ENCODE results near the gene ZNF30. TPM values are rescaled to one million over a fixed set of nuclear protein-coding genes. Genes with fewer than 3 reads are reported as not detected.

The ZNF30 gene
- 1 to 10 TPM in 3 of 4 donors, under 1 TPM in 1; 0.53 to 2.1 (median 1.8) TPM for total RNA-seq

- WGBS, 2 donors: 0 to 1% methylated on average over 47 to 49 of the region's 53 CpGs
- intact Hi-C loops (cut with DNase I; ENCODE audit: low total_unique reads): no loop called here
- DNase-seq (ENCODE audit: low spot score in 2 of 2): peak; percentile 75 to 97
- TF ChIP-seq CTCF (IDR thresholded peaks at IDR 0.05) (no peak), POLR2A (IDR thresholded peaks at IDR 0.05) (no peak)
- peak within 1 kb of the TSS; percentile 79 for H3K4me3 ChIP-seq (ENCODE audit: low read depth, poor library complexity, severe bottlenecking)
These were observed at the start of gene ZNF30 for GRCh38 chr19:34926685-34927375. Gene ZNF30, plus strand, starts transcription at chr19:34926903. Its CDS starts 3,045 bp downstream, at chr19:34929948.

GRCh38 chr19:34879563-34879962, 47.1 kb upstream of the ZNF30 start:
- no peak for TF ChIP-seq POLR2A (IDR thresholded peaks at IDR 0.05)
- no peak overlapping the region for H3K4me3 ChIP-seq (ENCODE audit: low read depth, poor library complexity, severe bottlenecking)
- intact Hi-C loops (cut with DNase I; ENCODE audit: low total_unique reads): no loop called here
- no peak for DNase-seq (ENCODE audit: low spot score in 2 of 2)

GRCh38 chr19:34880034-34880433, 46.7 kb upstream of the ZNF30 start:
- no peak overlapping the region for H3K4me3 ChIP-seq (ENCODE audit: low read depth, poor library complexity, severe bottlenecking)
- WGBS, 2 donors: 79 to 86% methylated on average over 1 of the region's 1 CpG
- no peak for DNase-seq (ENCODE audit: low spot score in 2 of 2)
- intact Hi-C loops (cut with DNase I; ENCODE audit: low total_unique reads): no loop called here
- TF ChIP-seq POLR2A (IDR thresholded peaks at IDR 0.05): no peak
- TF ChIP-seq CTCF (IDR thresholded peaks at IDR 0.05): no peak

GRCh38 chr19:34881982-34882381, 44.7 kb upstream of the ZNF30 start:
- no peak for TF ChIP-seq POLR2A (IDR thresholded peaks at IDR 0.05)
- TF ChIP-seq CTCF (IDR thresholded peaks at IDR 0.05): no peak
- WGBS, 2 donors: 55 to 74% methylated on average over 1 of the region's 1 CpG
- intact Hi-C loops (cut with DNase I; ENCODE audit: low total_unique reads): no loop called here
- no peak for DNase-seq (ENCODE audit: low spot score in 2 of 2)
- H3K4me3 ChIP-seq (ENCODE audit: low read depth, poor library complexity, severe bottlenecking): no peak overlapping the region

- 72 to 85% methylated on average over 6 of the region's 6 CpGs for WGBS, 2 donors
- intact Hi-C loops (cut with DNase I; ENCODE audit: low total_unique reads): no loop called here
- no peak for TF ChIP-seq CTCF (IDR thresholded peaks at IDR 0.05)
- DNase-seq (ENCODE audit: low spot score in 2 of 2): peak in 1 of 2 donors; percentile 42
- no peak overlapping the region for H3K4me3 ChIP-seq (ENCODE audit: low read depth, poor library complexity, severe bottlenecking)
These were observed 38.6 kb upstream of the ZNF30 start for GRCh38 chr19:34888091-34888490.

- H3K4me3 ChIP-seq (ENCODE audit: low read depth, poor library complexity, severe bottlenecking): no peak overlapping the region
- TF ChIP-seq CTCF (IDR thresholded peaks at IDR 0.05) (no peak), POLR2A (IDR thresholded peaks at IDR 0.05) (no peak)
- intact Hi-C loops (cut with DNase I; ENCODE audit: low total_unique reads): no loop called here
- DNase-seq (ENCODE audit: low spot score in 2 of 2): no peak
- WGBS, 2 donors: 72 to 77% methylated on average over 2 of the region's 2 CpGs
These were observed 26.5 kb upstream of the ZNF30 start for GRCh38 chr19:34900245-34900644.
